H1 (cell line): ENCODE results near the gene WDR7. TPM values are rescaled to one million over a fixed set of nuclear protein-coding genes. Genes with fewer than 3 reads are reported as not detected.

Experiments
- CTCF ChIA-PET: fragments of 300-600 bp; sonication (Branson Sonifier 250); formaldehyde crosslinking; loops from one replicate; lab custom pipeline; 2021; ENCODE audit not compliant: partially characterized antibody; lab: Charles Lee
- POLR2A ChIA-PET: fragments of 300-600 bp; sonication (Branson Sonifier 250); formaldehyde crosslinking; loops from one replicate; lab custom pipeline; 2021; ENCODE audit warnings: inconsistent platforms; ENCODE audit not compliant: partially characterized antibody; lab: Charles Lee
- DNase-seq, 2 experiments: peaks; one replicate each; pipeline versions ENCODE4 v3.0.0 to v3.0.0-alpha.2; 2010 to 2022; ENCODE audit warnings: low spot score in 2 of 2, low read depth in 1 of 2, mixed read lengths in 1 of 2
- FAIRE-seq: peaks from 2 replicates; lab custom pipeline; 2011; peaks lifted over from hg19 to GRCh38; lab: Jason Lieb, UNC
- H2AFZ ChIP-seq: 2 replicates; pipeline ENCODE4 v1.8.1; 2012; ENCODE audit warnings: low read length, inconsistent platforms
- H2AK5ac ChIP-seq: 2 replicates; pipeline ENCODE4 v1.6.1; 2013; ENCODE audit warnings: low read depth, low read length
- H2BK120ac ChIP-seq: replicated peaks from 2 replicates; pipeline ENCODE3; 2013; ENCODE audit warnings: low read depth, low read length, inconsistent platforms
- H2BK12ac ChIP-seq: 2 replicates; pipeline ENCODE4 v1.6.1; 2013; ENCODE audit warnings: low read depth, low read length
- H2BK15ac ChIP-seq: 2 replicates; pipeline ENCODE4 v1.6.1; 2013; ENCODE audit warnings: low read length
- H2BK20ac ChIP-seq: 2 replicates; pipeline ENCODE4 v1.6.1; 2013; ENCODE audit warnings: low read length
- H2BK5ac ChIP-seq: 2 replicates; pipeline ENCODE4 v1.6.1; 2013; ENCODE audit warnings: low read depth, low read length
- H3K14ac ChIP-seq: 2 replicates; pipeline ENCODE4 v1.6.1; 2013; ENCODE audit warnings: inconsistent platforms; ENCODE audit not compliant: insufficient read length
- H3K18ac ChIP-seq: 2 replicates; pipeline ENCODE4 v1.6.1; 2013; ENCODE audit warnings: low read length; ENCODE audit errors: extremely low read depth
- H3K23ac ChIP-seq: 2 replicates; pipeline ENCODE4 v1.6.1; 2013; ENCODE audit warnings: inconsistent platforms; ENCODE audit not compliant: insufficient read length
- H3K23me2 ChIP-seq: 2 replicates; pipeline ENCODE4 v1.6.1; 2013; ENCODE audit warnings: low read depth, low read length
- H3K27ac ChIP-seq: 2 replicates; pipeline ENCODE4 v1.6.1; 2011; ENCODE audit warnings: low read depth, low read length, inconsistent platforms
- H3K27me3 ChIP-seq, 4 experiments: replicated peaks in 1 of 4; 1 replicate in 1 of 4; 2 replicates in 3 of 4; pipeline versions ENCODE4 v1.6.1 to v1.8.1; 2011 to 2013; ENCODE audit warnings: low read length in 3 of 4, mild to moderate bottlenecking in 3 of 4, inconsistent platforms in 2 of 4, mixed read lengths in 2 of 4, moderate library complexity in 1 of 4; ENCODE audit not compliant: control insufficient read depth in 3 of 4, insufficient read depth in 3 of 4; ENCODE audit errors: extremely low read depth in 1 of 4
- H3K36me3 ChIP-seq, 4 experiments: 2 replicates each; pipeline versions ENCODE4 v1.6.1 to v1.8.1; 2011 to 2013; ENCODE audit warnings: mild to moderate bottlenecking in 4 of 4, low read length in 3 of 4, moderate library complexity in 2 of 4, control low read depth in 1 of 4, inconsistent platforms in 1 of 4; ENCODE audit not compliant: insufficient read depth in 4 of 4, control insufficient read depth in 2 of 4
- H3K4ac ChIP-seq: replicated peaks from 2 replicates; pipeline ENCODE3; 2013; ENCODE audit warnings: low read length, low read depth, mixed read lengths, inconsistent platforms; ENCODE audit not compliant: insufficient read length
- H3K4me1 ChIP-seq, 4 experiments: replicated peaks in 1 of 4; 1 replicate in 1 of 4; 2 replicates in 3 of 4; pipeline versions ENCODE4 v1.6.1 to v1.8.1; 2011 to 2013; ENCODE audit warnings: low read length in 3 of 4, inconsistent platforms in 2 of 4, mixed read lengths in 1 of 4; ENCODE audit not compliant: insufficient read depth in 4 of 4, control insufficient read depth in 3 of 4
- H3K4me2 ChIP-seq, 2 experiments: 2 replicates each; pipeline versions ENCODE4 v1.6.1 to v1.8.1; 2011 to 2013; ENCODE audit warnings: low read depth in 2 of 2, low read length in 2 of 2, control low read depth in 1 of 2, inconsistent platforms in 1 of 2, mild to moderate bottlenecking in 1 of 2; ENCODE audit not compliant: insufficient read depth in 1 of 2
- H3K4me3 ChIP-seq, 4 experiments: fragments of 200-600, 300-600 bp in 1 of 4; sonication (generic), shearing (Covaris generic), sonication (Bioruptor Twin) in 1 of 4; 2 replicates each; pipeline versions ENCODE4 v1.5.1 to v1.8.1; 2011 to 2016; ENCODE audit warnings: low read length in 4 of 4, low read depth in 3 of 4, control low read depth in 2 of 4, inconsistent platforms in 2 of 4, mild to moderate bottlenecking in 2 of 4, mixed read lengths in 1 of 4, moderate library complexity in 1 of 4; ENCODE audit not compliant: insufficient read depth in 2 of 4; ENCODE audit errors: extremely low read depth in 1 of 4
- H3K56ac ChIP-seq: replicated peaks from 2 replicates; pipeline ENCODE3; 2013; ENCODE audit warnings: low read depth, mild to moderate bottlenecking, mixed read lengths, low read length, inconsistent platforms; ENCODE audit not compliant: insufficient read length
- H3K79me1 ChIP-seq: 2 replicates; pipeline ENCODE4 v1.6.1; 2013; ENCODE audit warnings: low read depth, low read length, control low read depth
- H3K79me2 ChIP-seq, 2 experiments: 2 replicates each; pipeline versions ENCODE4 v1.6.1 to v1.8.1; 2012 to 2013; ENCODE audit warnings: low read length in 2 of 2, mild to moderate bottlenecking in 2 of 2, inconsistent platforms in 1 of 2; ENCODE audit not compliant: insufficient read depth in 2 of 2, control insufficient read depth in 1 of 2
- H3K9ac ChIP-seq, 4 experiments: replicated peaks in 1 of 4; 1 replicate in 1 of 4; 2 replicates in 3 of 4; pipeline versions ENCODE4 v1.6.1 to v1.8.1; 2011 to 2013; ENCODE audit warnings: low read depth in 3 of 4, low read length in 3 of 4, control low read depth in 2 of 4, mild to moderate bottlenecking in 2 of 4, moderate library complexity in 2 of 4, inconsistent platforms in 1 of 4; ENCODE audit errors: extremely low read depth in 1 of 4
- H3K9me3 ChIP-seq, 2 experiments: 2 replicates each; pipeline versions ENCODE4 v1.6.1 to v1.8.1; 2012 to 2013; ENCODE audit warnings: mild to moderate bottlenecking in 2 of 2, moderate library complexity in 2 of 2, control low read depth in 1 of 2, inconsistent platforms in 1 of 2, low read depth in 1 of 2, low read length in 1 of 2, mixed read lengths in 1 of 2; ENCODE audit not compliant: insufficient read depth in 2 of 2
- H4K20me1 ChIP-seq, 2 experiments: replicated peaks in 1 of 2; 2 replicates each; pipeline versions ENCODE3 to v1.8.1; 2011 to 2013; ENCODE audit warnings: inconsistent platforms in 2 of 2, low read length in 2 of 2, mild to moderate bottlenecking in 1 of 2; ENCODE audit not compliant: insufficient read depth in 2 of 2, control insufficient read depth in 1 of 2
- H4K5ac ChIP-seq: 2 replicates; pipeline ENCODE4 v1.6.1; 2013; ENCODE audit warnings: low read length, low read depth, mixed read lengths, inconsistent platforms; ENCODE audit not compliant: insufficient read length
- H4K8ac ChIP-seq: 2 replicates; pipeline ENCODE4 v1.8.0; 2013; ENCODE audit warnings: mild to moderate bottlenecking, moderate library complexity, low read length, inconsistent platforms; ENCODE audit not compliant: insufficient read depth; ENCODE audit errors: extremely low read depth
- H4K91ac ChIP-seq: replicated peaks from 2 replicates; pipeline ENCODE3; 2013; ENCODE audit warnings: low read length, mixed read lengths, inconsistent platforms; ENCODE audit not compliant: insufficient read length
- CHD2 ChIP-seq: IDR thresholded peaks from 2 replicates; pipeline ENCODE4 v1.6.1; 2012; ENCODE audit warnings: low read length, improper control_type of control experiment
- EP300 ChIP-seq, 2 experiments: IDR thresholded peaks; 1 replicate in 1 of 2; 2 replicates in 1 of 2; pipeline ENCODE4 v1.6.1; 2011 to 2012; ENCODE audit warnings: low read depth in 2 of 2, low read length in 2 of 2, mild to moderate bottlenecking in 2 of 2, borderline replicate concordance in 1 of 2, inconsistent platforms in 1 of 2, moderate library complexity in 1 of 2
- HDAC2 ChIP-seq, 2 experiments: fragments of 300-600 bp in 1 of 2; sonication (generic) in 1 of 2; IDR thresholded peaks; 2 replicates each; pipeline ENCODE4 v1.6.1; 2011 to 2012; ENCODE audit warnings: low read depth in 2 of 2, low read length in 2 of 2, mild to moderate bottlenecking in 2 of 2, moderate library complexity in 2 of 2, borderline replicate concordance in 1 of 2, inconsistent platforms in 1 of 2
- HDAC6 ChIP-seq: IDR thresholded peaks from one replicate; pipeline ENCODE4 v1.7.1; 2012; ENCODE audit warnings: low read depth, mild to moderate bottlenecking, inconsistent platforms, low read length, moderate library complexity
- MAFK ChIP-seq: IDR thresholded peaks from 2 replicates; pipeline ENCODE4 v1.6.1; 2012; ENCODE audit warnings: low read depth, mild to moderate bottlenecking, improper control_type of control experiment, low read length
- POU5F1 ChIP-seq: IDR thresholded peaks from 2 replicates; pipeline ENCODE4 v1.6.1; 2011; ENCODE audit warnings: low read depth, mild to moderate bottlenecking, low read length, moderate library complexity
- WGBS, 2 experiments: shearing (Covaris generic) in 1 of 2; methylation state at CpG; one replicate each; pipeline versions ENCODE4 v1.1.6 to v1.1.7; 2013 to 2015; ENCODE audit warnings: low lambda C conversion rate in 2 of 2, mixed read lengths in 2 of 2, inconsistent platforms in 1 of 2, low coverage in 1 of 2, missing lambda C conversion rate in 1 of 2; ENCODE audit not compliant: insufficient replicate concordance in 2 of 2, insufficient coverage in 1 of 2, insufficient read length in 1 of 2; ENCODE audit errors: extremely low coverage in 1 of 2, missing lambda C conversion rate in 1 of 2; 5-methylcytosine and 5-hydroxymethylcytosine counted together
- polyA plus RNA-seq, 7 experiments: library from polyadenylated mRNA; depleted of rRNA in 3 of 7; stranded (reverse) in 5 of 7; unstranded in 2 of 7; fragments of >200 nt in 5 of 7; fragments of 200-250 nt in 2 of 7; gene quantifications; 1 replicate in 5 of 7; 2 replicates in 1 of 7; 4 replicates in 1 of 7; pipeline versions ENCODE4 v1.2.1 to v1.2.3, GENCODE V29; 2011 to 2013; ENCODE audit warnings: missing spikeins in 2 of 7, mixed read lengths in 2 of 7
- total RNA-seq: library from RNA; stranded (reverse); fragmentation: NEBNext Ultra II Directional; extraction: Animal tissue kit (Norgen Biotek cat#: 25700); gene quantifications from 2 replicates; pipeline ENCODE4 v1.2.1, GENCODE V29; 2021

WDR7 gene
- total and polyA plus RNA-seq, 2 of the 8 experiments (the other 6 are each of a cell fraction or from before 2014, with no cell fraction given): 5.5 to 15.2 TPM

- no peak overlapping the region for H4K91ac ChIP-seq
- no peaks in the 10 kb centered on the region; the same call in 1 of the 2 replicates for H3K79me1 ChIP-seq
- FAIRE-seq (no peak), DNase-seq (no peak)
- ChIA-PET POLR2A (interaction anchor here (1.2 kb wide), 1 partner anchor 9 kb away, joined by 3 read pairs; no protein-coding TSS in a partner anchor), CTCF (interaction anchor here (0.6 kb wide), 2 partner anchors 16 to 41 kb away, joined by 3 read pairs; no protein-coding TSS in a partner anchor)
- H3K18ac ChIP-seq: no peak overlapping the region
- WGBS, 2 experiments: 90% methylated on average over 2 of the region's 2 CpGs; no CpG with 5 or more reads in 1 of the 2 experiments
- no peak overlapping the region for H3K14ac ChIP-seq
- H3K27ac ChIP-seq: no peak overlapping the region
- no peak overlapping the region for H2BK120ac ChIP-seq
- H3K23me2 ChIP-seq: no peaks in the 10 kb centered on the region
- TF ChIP-seq CHD2: no peak
- TF ChIP-seq HDAC2 (IDR thresholded peaks at IDR 0.05; ENCODE audit: borderline replicate concordance in 1 of 2, low read depth in 2 of 2, low read length in 2 of 2): no peak
- TF ChIP-seq POU5F1: no peak
- no peak for TF ChIP-seq HDAC6
- TF ChIP-seq EP300 (IDR thresholded peaks at IDR 0.05; ENCODE audit: borderline replicate concordance in 1 of 2, low read depth in 2 of 2, low read length in 2 of 2): no peak
- no peak for TF ChIP-seq MAFK
- H3K27me3 ChIP-seq: no peaks in the 10 kb centered on the region
- no peak overlapping the region for H2BK20ac ChIP-seq
- no peaks in the 10 kb centered on the region for H3K4me1 ChIP-seq
- H3K9ac ChIP-seq: no peak overlapping the region
- no peaks in the 10 kb centered on the region for H3K9me3 ChIP-seq
- no peak overlapping the region for H3K56ac ChIP-seq
- no peak overlapping the region for H3K4ac ChIP-seq
- H3K4me2 ChIP-seq: no peak overlapping the region
- H3K79me2 ChIP-seq: no peaks in the 10 kb centered on the region
- H4K5ac ChIP-seq: no peak overlapping the region
- no peak overlapping the region for H2BK12ac ChIP-seq
- H2AFZ ChIP-seq: no peak overlapping the region
- no peak overlapping the region for H4K8ac ChIP-seq
- no peak overlapping the region for H3K23ac ChIP-seq
- no peak overlapping the region for H2AK5ac ChIP-seq
- no peaks in the 10 kb centered on the region for H4K20me1 ChIP-seq
- no peak overlapping the region for H2BK5ac ChIP-seq
- H3K4me3 ChIP-seq: no peak overlapping the region
- peaks cover 2 to 58% (median 18%) of the 10 kb centered on the region in 4 experiments; a peak in 5 of 8 replicates for H3K36me3 ChIP-seq
- no peak overlapping the region for H2BK15ac ChIP-seq
Observed at GRCh38 chr18:56606618-56607017, 44.5 kb upstream of the WDR7 start.
